Measurements from ENCODE around the gene ANKRD63. TPM values are rescaled to one million over a fixed set of nuclear protein-coding genes. Genes with fewer than 3 reads are reported as not detected.

ANKRD63 gene
- total and polyA plus RNA-seq, 4 donors: not detected

GRCh38 chr15:40296561-40297230, 13.8 kb upstream of the ANKRD63 start:
- Histone ChIP-seq H3K36me3 (ENCODE audit: control insufficient read depth in 4 of 4, insufficient read depth in 4 of 4, low read length in 4 of 4) (peaks cover 0 to 3% (median 0%) of the 10 kb centered on the region in 4 donors), H3K4me3 (no peak overlapping the region), H3K4me1 (ENCODE audit: control insufficient read depth in 5 of 5, insufficient read depth in 5 of 5, low read length in 5 of 5) (peaks cover 0 to 17% (median 8%) of the 10 kb centered on the region in 5 donors), H3K9me3 (ENCODE audit: control insufficient read depth in 4 of 4, insufficient read depth in 3 of 4, low read length in 3 of 4) (peaks cover 0 to 4% (median 0%) of the 10 kb centered on the region in 4 donors), H3K27me3 (ENCODE audit: control insufficient read depth in 3 of 3, insufficient read depth in 3 of 3, low read length in 2 of 3) (peaks cover 0 to 6% (median 4%) of the 10 kb centered on the region in 3 donors), H3K27ac (ENCODE audit: low read depth in 1 of 2, low read length in 1 of 2) (no peak overlapping the region), H3K9ac (ENCODE audit: insufficient read depth in 1 of 2, low read length in 2 of 2) (no peak overlapping the region)
- TF ChIP-seq CTCF (IDR thresholded peaks at IDR 0.05; ENCODE audit: control extremely low read depth, extremely low read depth): no peak
- 88 to 92% methylated on average over 5 of the region's 5 CpGs for WGBS, 2 donors
- ATAC-seq (ENCODE audit: insufficient read depth, low FRiP score) (no peak), DNase-seq (no peak)

DNA sequence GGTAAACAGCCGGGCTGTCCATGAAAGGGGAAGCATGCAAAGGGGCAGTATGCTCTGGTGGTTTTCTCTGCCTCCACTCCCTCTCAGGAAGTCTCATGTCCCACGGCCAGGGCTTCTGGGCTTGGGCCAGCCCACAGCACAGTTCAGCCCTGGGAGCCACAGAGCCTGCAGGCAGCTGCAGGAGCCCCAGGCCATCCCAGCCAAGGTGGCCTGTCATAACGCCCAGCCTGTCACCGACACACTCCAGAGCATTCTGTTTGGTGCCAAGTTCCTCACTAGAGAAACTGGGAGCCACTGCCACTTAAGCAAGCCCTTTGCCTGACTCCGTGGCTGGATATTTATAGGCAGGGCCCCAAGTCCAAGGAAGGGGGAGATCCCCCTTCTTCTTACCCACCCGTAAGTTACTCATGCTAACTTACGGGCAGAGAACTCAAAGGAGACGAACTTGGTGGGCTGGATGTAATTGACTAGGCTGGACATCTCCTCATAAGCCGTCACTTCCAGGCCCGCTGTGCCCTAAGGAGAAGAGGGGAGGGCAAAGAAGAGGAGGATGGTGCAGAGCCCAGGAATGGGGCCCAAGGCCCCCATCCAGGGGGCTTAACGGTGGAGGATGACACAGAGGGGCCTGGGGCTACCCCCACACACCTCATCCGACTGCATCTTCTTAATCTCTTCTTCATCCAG, 13.2 kb upstream of the ANKRD63 start:
- Histone ChIP-seq H3K27ac (ENCODE audit: low read depth in 1 of 2, low read length in 1 of 2) (no peak overlapping the region), H3K4me1 (ENCODE audit: control insufficient read depth in 5 of 5, insufficient read depth in 5 of 5, low read length in 5 of 5) (peaks cover 0 to 13% (median 5%) of the 10 kb centered on the region in 5 donors), H3K9me3 (ENCODE audit: control insufficient read depth in 4 of 4, insufficient read depth in 3 of 4, low read length in 3 of 4) (peaks cover 0 to 4% (median 0%) of the 10 kb centered on the region in 4 donors), H3K9ac (ENCODE audit: insufficient read depth in 1 of 2, low read length in 2 of 2) (no peak overlapping the region), H3K4me3 (no peak overlapping the region), H3K27me3 (ENCODE audit: control insufficient read depth in 3 of 3, insufficient read depth in 3 of 3, low read length in 2 of 3) (peaks cover 0 to 6% (median 4%) of the 10 kb centered on the region in 3 donors), H3K36me3 (ENCODE audit: control insufficient read depth in 4 of 4, insufficient read depth in 4 of 4, low read length in 4 of 4) (peaks cover 0 to 3% (median 0%) of the 10 kb centered on the region in 4 donors)
- 64 to 65% methylated on average over 12 of the region's 12 CpGs for WGBS, 2 donors
- TF ChIP-seq CTCF (IDR thresholded peaks at IDR 0.05; ENCODE audit: control extremely low read depth, extremely low read depth): no peak
- peak; percentile 52 to 70 (median 56) for DNase-seq
- no peak for ATAC-seq (ENCODE audit: insufficient read depth, low FRiP score)

DNA sequence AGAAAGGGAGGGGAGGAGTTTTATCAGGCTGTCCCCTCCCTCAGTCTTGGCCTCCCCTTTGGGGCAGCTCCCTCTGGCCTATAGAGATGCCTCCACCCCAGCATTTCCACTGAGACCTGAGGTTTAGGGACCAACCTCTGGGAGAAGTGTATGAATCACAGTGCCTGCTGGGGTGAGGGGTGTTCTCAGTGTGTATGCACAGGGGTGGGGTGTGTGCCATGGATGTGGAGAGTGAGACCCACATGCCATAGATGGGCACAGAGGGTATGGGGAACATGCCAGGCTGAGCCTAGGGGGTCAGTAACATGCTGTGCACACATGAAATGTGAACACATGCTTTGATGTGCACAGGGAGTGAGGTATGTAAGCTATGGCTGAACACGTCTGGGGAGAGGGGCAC, 12.4 kb upstream of the ANKRD63 start:
- H3K27me3 ChIP-seq (ENCODE audit: control insufficient read depth in 3 of 3, insufficient read depth in 3 of 3, low read length in 2 of 3): peaks cover 0 to 6% (median 4%) of the 10 kb centered on the region in 3 donors
- no peaks in the 10 kb centered on the region for H3K36me3 ChIP-seq (ENCODE audit: control insufficient read depth in 4 of 4, insufficient read depth in 4 of 4, low read length in 4 of 4)
- peaks cover 0 to 2% (median 0%) of the 10 kb centered on the region in 4 donors for H3K9me3 ChIP-seq (ENCODE audit: control insufficient read depth in 4 of 4, insufficient read depth in 3 of 4, low read length in 3 of 4)
- DNase-seq: no peak
- 92 to 94% methylated on average over 1 of the region's 1 CpG for WGBS, 2 donors
- no peak for ATAC-seq (ENCODE audit: insufficient read depth, low FRiP score)
- no peak overlapping the region for H3K27ac ChIP-seq (ENCODE audit: low read depth in 1 of 2, low read length in 1 of 2)
- no peak for TF ChIP-seq CTCF (IDR thresholded peaks at IDR 0.05; ENCODE audit: control extremely low read depth, extremely low read depth)
- peaks cover 0 to 18% (median 7%) of the 10 kb centered on the region in 5 donors for H3K4me1 ChIP-seq (ENCODE audit: control insufficient read depth in 5 of 5, insufficient read depth in 5 of 5, low read length in 5 of 5)
- H3K9ac ChIP-seq (ENCODE audit: insufficient read depth in 1 of 2, low read length in 2 of 2): no peak overlapping the region
- no peak overlapping the region for H3K4me3 ChIP-seq
